ENCODE data around the gene FAM180B.

The FAM180B gene

GRCh38 chr11:47595967-47596366, 9.5 kb downstream of the FAM180B start (continued):
- TF ChIP-seq PRDM10 (tag by site-specific recombination; IDR thresholded peaks at IDR 0.05), result peak; percentile 88
- TF ChIP-seq ZNF624 (tag by site-specific recombination; IDR thresholded peaks at IDR 0.05), result no peak
- no peak for TF ChIP-seq ZBTB20 (tag by site-specific recombination; IDR thresholded peaks at IDR 0.05)
- peak; percentile 68 for TF ChIP-seq EGR2 (tag by site-specific recombination; IDR thresholded peaks at IDR 0.05; ENCODE audit: low read depth)
- TF ChIP-seq ZFHX2 (tag by site-specific recombination; conservative IDR thresholded peaks at IDR 0.05), result peak; percentile 51; the same call in 1 of the 2 replicates
- no peak for TF ChIP-seq ZNF529 (tag by site-specific recombination; IDR thresholded peaks at IDR 0.05; ENCODE audit: insufficient replicate concordance)

- Histone ChIP-seq H3K27ac (ENCODE audit: extremely low read depth, low read depth, low read length) (no peak overlapping the region), H3K36me3 (ENCODE audit: control insufficient read depth in 2 of 2, insufficient read depth in 1 of 2, low read length in 2 of 2) (no peaks in the 10 kb centered on the region), H3K4me3 (ENCODE audit: low read depth, low read length) (no peak overlapping the region), H3K4me1 (ENCODE audit: control insufficient read depth, insufficient read depth, low read length) (no peaks in the 10 kb centered on the region), H3K9me3 (ENCODE audit: control insufficient read depth, insufficient read depth, low read depth, low read length) (no peaks in the 10 kb centered on the region)
- TF ChIP-seq ZNF394 (tag by site-specific recombination; IDR thresholded peaks at IDR 0.05; ENCODE audit: borderline replicate concordance) (no peak), ZNF600 (tag by site-specific recombination; IDR thresholded peaks at IDR 0.05) (no peak), ZNF292 (tag by site-specific recombination; IDR thresholded peaks at IDR 0.05; ENCODE audit: borderline replicate concordance, low read depth) (no peak), ELK4 (IDR thresholded peaks at IDR 0.05; ENCODE audit: borderline replicate concordance, low read depth, low read length) (no peak), MYNN (tag by site-specific recombination; IDR thresholded peaks at IDR 0.05; ENCODE audit: borderline replicate concordance) (no peak), ZBTB8A (tag by site-specific recombination; IDR thresholded peaks at IDR 0.05) (no peak), ZBTB20 (tag by site-specific recombination; IDR thresholded peaks at IDR 0.05) (no peak), ZNF555 (tag by site-specific recombination; conservative IDR thresholded peaks at IDR 0.05) (no peak), ZNF549 (tag by site-specific recombination; IDR thresholded peaks at IDR 0.05) (no peak), KLF9 (tag by site-specific recombination; IDR thresholded peaks at IDR 0.05; ENCODE audit: low read depth) (no peak), ZNF324 (tag by site-specific recombination; IDR thresholded peaks at IDR 0.05) (no peak), ZNF510 (tag by site-specific recombination; IDR thresholded peaks at IDR 0.05; ENCODE audit: insufficient replicate concordance) (no peak), ZSCAN18 (tag by site-specific recombination; IDR thresholded peaks at IDR 0.05) (no peak), ZNF140 (tag by site-specific recombination; IDR thresholded peaks at IDR 0.05) (no peak), KLF1 (tag by site-specific recombination; IDR thresholded peaks at IDR 0.05) (no peak), ZNF248 (tag by site-specific recombination; IDR thresholded peaks at IDR 0.05) (no peak), FEZF1 (tag by site-specific recombination; IDR thresholded peaks at IDR 0.05) (no peak), PATZ1 (tag by site-specific recombination; IDR thresholded peaks at IDR 0.05) (no peak)
- ChIA-PET CTCF (interaction anchor here (0.6 to 2.3 kb wide), 2 partner anchors 14 to 17 kb away, joined by 7 to 11 read pairs; no protein-coding TSS in a partner anchor), POLR2A (no interaction called here)
These were observed 13.4 kb downstream of the FAM180B start for GRCh38 chr11:47599902-47600301.

Data from HEK293 (cell line).